Stomach (tissue), 9 donors: ENCODE results near the gene PTPRM. TPM values are rescaled to one million over a fixed set of nuclear protein-coding genes. Genes with fewer than 3 reads are reported as not detected.

Source experiments
- DNase-seq, 2 donors: peaks; one replicate each; pipeline versions ENCODE4 v3.0.0 to v3.0.0-alpha.2; 2013 to 2019
- H3K27ac ChIP-seq, 5 donors: fragments of 200-600 bp in 4 of 5; sonication (generic) in 4 of 5; one replicate each; pipeline ENCODE4 v1.5.1; 2013 to 2019; ENCODE audit warnings: mild to moderate bottlenecking in 1 of 5, moderate library complexity in 1 of 5
- H3K27me3 ChIP-seq, 3 donors: fragments of 200-600 bp; sonication (generic); one replicate each; pipeline ENCODE4 v1.5.1; 2017 to 2019; ENCODE audit warnings: mixed run types in 1 of 3
- H3K36me3 ChIP-seq, 4 donors: fragments of 200-600 bp; sonication (generic); 1 replicate in 3 of 4; 2 replicates in 1 of 4; pipeline ENCODE4 v1.5.1; 2016 to 2019
- H3K4me1 ChIP-seq, 4 donors: fragments of 200-600 bp; sonication (generic); one replicate each; pipeline ENCODE4 v1.5.1; 2016 to 2019
- H3K4me3 ChIP-seq, 4 donors: fragments of 200-600 bp; sonication (generic) in 3 of 4; one replicate each; pipeline ENCODE4 v1.5.1; 2016 to 2019; ENCODE audit warnings: mild to moderate bottlenecking in 1 of 4
- H3K9me3 ChIP-seq, 4 donors: fragments of 200-600 bp; sonication (generic); one replicate each; pipeline ENCODE4 v1.5.1; 2016 to 2019
- EP300 ChIP-seq: sonication (generic); formaldehyde crosslinking; IDR thresholded peaks from one replicate; pipeline ENCODE4 v1.6.1; 2017; ENCODE audit warnings: antibody characterized with exemption
- POLR2A ChIP-seq, 4 donors: fragments of 450-650 bp; IDR thresholded peaks; one replicate each; pipeline ENCODE4 v1.6.1; 2016; ENCODE audit warnings: antibody characterized with exemption in 4 of 4, control low read depth in 2 of 4, mild to moderate bottlenecking in 1 of 4, moderate library complexity in 1 of 4
- POLR2AphosphoS5 ChIP-seq, 3 donors: sonication (generic); formaldehyde crosslinking; IDR thresholded peaks; one replicate each; pipeline ENCODE4 v1.6.1; 2016; ENCODE audit warnings: antibody characterized with exemption in 3 of 3
- WGBS, 5 donors: extraction: QIAGEN DNeasy Blood & Tissue Kit in 3 of 5; methylation state at CpG; one replicate each; pipeline versions ENCODE4 v1.1.5 to v1.1.7; 2013 to 2018; 5-methylcytosine and 5-hydroxymethylcytosine counted together
- intact Hi-C: fragments of 100-400 bp; cut with DNase I; formaldehyde crosslinking; loops from one replicate; pipeline ENCODE4 v1.15.1; 2023; ENCODE audit warnings: low total_unique reads
- polyA plus RNA-seq, 3 donors: library from polyadenylated mRNA; stranded (reverse); fragments of 200-250 nt; gene quantifications; one replicate each; pipeline ENCODE4 v1.2.3, GENCODE V29; 2013
- total RNA-seq, 5 donors: library from RNA; depleted of rRNA; stranded (reverse); fragments of >200 nt; gene quantifications; one replicate each; pipeline versions ENCODE4 v1.1.0 to v1.2.3, GENCODE V29; 2014 to 2016
- TF ChIP-seq, protein P1 (sequence below), 7 experiments: fragments of 450-650 bp in 4 of 7; fragments of 200-600 bp in 3 of 7; sonication (generic) in 3 of 7; IDR thresholded peaks; one replicate each; pipeline ENCODE4 v1.5.1; 2016 to 2019; ENCODE audit warnings: antibody characterized with exemption in 7 of 7, control low read depth in 2 of 7, mild to moderate bottlenecking in 1 of 7
- donor health status: healthy with polysubstance abuse.
- donor health status: Bipolar disorder and iron deficiency.
- donor health status: healthy.

Gene PTPRM
- total and polyA plus RNA-seq, 8 donors = 7.5 to 246 (median 58.2) TPM

DNA sequence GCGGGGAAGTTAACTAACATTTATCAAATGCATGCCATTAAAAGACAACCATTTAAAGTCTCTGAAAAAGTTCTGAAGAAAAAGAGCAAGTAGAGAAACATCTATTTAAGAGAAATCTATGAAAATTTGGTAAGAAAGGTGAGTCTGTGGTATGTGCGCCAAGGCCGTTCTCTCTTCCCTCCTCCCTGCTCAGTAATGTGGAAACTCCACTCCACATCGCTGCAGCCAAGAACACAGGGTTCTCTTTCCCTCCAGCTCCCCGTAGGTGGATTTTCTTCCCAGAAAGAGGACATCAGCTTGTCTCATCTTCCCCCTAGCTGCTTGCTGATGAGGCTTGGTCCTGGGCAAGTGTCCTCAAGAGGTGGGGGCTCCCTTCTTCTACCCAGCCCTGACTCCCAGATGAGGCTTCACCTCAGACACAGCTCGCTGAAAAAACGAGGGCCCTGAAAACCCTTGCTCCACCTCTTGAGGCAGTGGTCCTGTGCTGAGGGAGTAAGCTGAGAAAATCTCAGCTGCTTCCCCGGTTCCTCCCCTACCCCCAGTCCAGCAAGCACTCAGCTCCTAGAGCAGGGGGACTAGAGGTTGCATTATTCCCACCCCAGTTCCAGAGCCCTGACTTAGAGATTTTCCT lies 45.8 kb upstream of the PTPRM start:
- Histone ChIP-seq H3K27me3 (no peaks in the 10 kb centered on the region), H3K4me3 (no peak overlapping the region), H3K27ac (no peak overlapping the region), H3K4me1 (no peaks in the 10 kb centered on the region), H3K9me3 (no peaks in the 10 kb centered on the region), H3K36me3 (no peaks in the 10 kb centered on the region)
- TF ChIP-seq, protein P1, sequence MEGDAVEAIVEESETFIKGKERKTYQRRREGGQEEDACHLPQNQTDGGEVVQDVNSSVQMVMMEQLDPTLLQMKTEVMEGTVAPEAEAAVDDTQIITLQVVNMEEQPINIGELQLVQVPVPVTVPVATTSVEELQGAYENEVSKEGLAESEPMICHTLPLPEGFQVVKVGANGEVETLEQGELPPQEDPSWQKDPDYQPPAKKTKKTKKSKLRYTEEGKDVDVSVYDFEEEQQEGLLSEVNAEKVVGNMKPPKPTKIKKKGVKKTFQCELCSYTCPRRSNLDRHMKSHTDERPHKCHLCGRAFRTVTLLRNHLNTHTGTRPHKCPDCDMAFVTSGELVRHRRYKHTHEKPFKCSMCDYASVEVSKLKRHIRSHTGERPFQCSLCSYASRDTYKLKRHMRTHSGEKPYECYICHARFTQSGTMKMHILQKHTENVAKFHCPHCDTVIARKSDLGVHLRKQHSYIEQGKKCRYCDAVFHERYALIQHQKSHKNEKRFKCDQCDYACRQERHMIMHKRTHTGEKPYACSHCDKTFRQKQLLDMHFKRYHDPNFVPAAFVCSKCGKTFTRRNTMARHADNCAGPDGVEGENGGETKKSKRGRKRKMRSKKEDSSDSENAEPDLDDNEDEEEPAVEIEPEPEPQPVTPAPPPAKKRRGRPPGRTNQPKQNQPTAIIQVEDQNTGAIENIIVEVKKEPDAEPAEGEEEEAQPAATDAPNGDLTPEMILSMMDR (IDR thresholded peaks at IDR 0.05) = no peak
- TF ChIP-seq EP300 (no peak), POLR2A (IDR thresholded peaks at IDR 0.05) (no peak), POLR2AphosphoS5 (IDR thresholded peaks at IDR 0.05) (no peak)
- no peak for DNase-seq
- intact Hi-C loops = no loop called here
- 82 to 90% (median 84%) methylated on average over 8 of the region's 8 CpGs for WGBS, 5 donors

DNA sequence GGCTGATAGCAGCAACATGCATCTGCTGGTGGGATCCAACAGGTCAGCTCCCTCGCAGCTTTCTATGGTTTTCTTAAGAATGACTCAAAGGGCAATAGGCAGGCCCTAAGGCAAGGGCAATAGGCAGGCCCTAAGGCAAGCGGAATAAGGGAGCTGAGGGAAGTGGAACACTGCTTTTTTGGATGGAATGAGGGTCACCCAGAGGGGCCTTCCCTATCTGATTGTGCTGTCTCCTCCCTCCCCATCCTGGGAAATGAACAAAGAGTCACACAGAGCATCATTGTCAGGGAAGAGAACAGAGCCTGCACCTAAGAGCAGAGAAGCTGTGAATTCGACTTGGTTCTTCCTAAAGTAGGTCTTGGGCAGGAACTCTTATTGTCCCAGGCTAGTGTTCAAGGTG lies 43.3 kb upstream of the PTPRM start:
- DNase-seq = no peak
- intact Hi-C loops = no loop called here
- Histone ChIP-seq H3K36me3 (no peaks in the 10 kb centered on the region), H3K4me1 (no peaks in the 10 kb centered on the region), H3K27ac (no peak overlapping the region), H3K27me3 (no peaks in the 10 kb centered on the region), H3K4me3 (no peak overlapping the region), H3K9me3 (no peaks in the 10 kb centered on the region)
- 84 to 93% (median 91%) methylated on average over 3 of the region's 3 CpGs for WGBS, 5 donors
- no peak for TF ChIP-seq POLR2AphosphoS5 (IDR thresholded peaks at IDR 0.05)
- TF ChIP-seq EP300 = no peak
- TF ChIP-seq POLR2A (IDR thresholded peaks at IDR 0.05) = no peak
- TF ChIP-seq, protein P1 (IDR thresholded peaks at IDR 0.05) = no peak

DNA sequence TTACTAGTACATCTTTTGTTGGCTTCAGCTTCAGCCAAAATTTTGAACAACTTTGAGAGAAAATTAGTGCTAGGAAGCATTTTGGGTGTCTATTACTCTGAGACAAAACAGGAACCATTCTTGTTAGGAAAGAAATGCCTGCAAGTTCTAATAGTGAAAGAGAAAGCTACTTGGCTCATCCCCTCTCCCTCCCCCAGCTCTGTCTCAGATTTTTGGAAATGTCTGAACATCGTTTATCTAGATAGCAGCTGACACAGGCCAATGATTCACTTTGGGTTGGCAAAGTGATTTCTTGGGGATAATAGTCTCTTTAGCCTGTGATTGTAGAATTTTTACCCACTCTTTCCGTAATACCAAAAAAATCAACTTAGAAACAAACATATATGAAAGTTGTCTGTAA lies 42.3 kb upstream of the PTPRM start:
- WGBS, 5 donors = 41 to 65% (median 57%) methylated on average over 2 of the region's 2 CpGs
- intact Hi-C loops = no loop called here
- Histone ChIP-seq H3K4me3 (no peak overlapping the region), H3K27ac (peak overlapping the region in 1 of 5 donors; percentile 9), H3K9me3 (no peaks in the 10 kb centered on the region), H3K27me3 (no peaks in the 10 kb centered on the region), H3K36me3 (no peaks in the 10 kb centered on the region), H3K4me1 (no peaks in the 10 kb centered on the region)
- no peak for DNase-seq
- TF ChIP-seq POLR2AphosphoS5 (IDR thresholded peaks at IDR 0.05) (no peak), EP300 (no peak), POLR2A (IDR thresholded peaks at IDR 0.05) (no peak)
- TF ChIP-seq, protein P1 (IDR thresholded peaks at IDR 0.05) = no peak

- no peaks in the 10 kb centered on the region for H3K4me1 ChIP-seq
- peaks cover 0 to 12% (median 8%) of the 10 kb centered on the region in 4 donors for H3K9me3 ChIP-seq
- no peak for TF ChIP-seq POLR2AphosphoS5 (IDR thresholded peaks at IDR 0.05)
- TF ChIP-seq POLR2A (IDR thresholded peaks at IDR 0.05) = no peak
- TF ChIP-seq, protein P1 (IDR thresholded peaks at IDR 0.05) = no peak
- no peak for TF ChIP-seq EP300
- H3K4me3 ChIP-seq = no peak overlapping the region
- intact Hi-C loops = no loop called here
- no peaks in the 10 kb centered on the region for H3K27me3 ChIP-seq
- H3K36me3 ChIP-seq = no peaks in the 10 kb centered on the region
- no peak overlapping the region for H3K27ac ChIP-seq
- no peak for DNase-seq
- WGBS, 5 donors = 64 to 82% (median 81%) methylated on average over 4 of the region's 4 CpGs
Measured at GRCh38 chr18:7532942-7533341, 34.2 kb upstream of the PTPRM start.
